Epithelial cell of prostate (primary cell): ENCODE measurements around the gene TMEM187.
"Not testable (repeated sequence)": the region's sequence is repeated elsewhere in the genome, so short reads cannot be mapped to it uniquely, and the experiment has no call there.

Experiments used
- DNase-seq: peaks from one replicate; pipeline ENCODE4 v3.0.0-alpha.2; 2011; ENCODE audit warnings: low read depth, low spot score
- H3K27ac ChIP-seq: fragments of 450-650 bp; 2 replicates; pipeline ENCODE4 v1.5.1; 2017; ENCODE audit warnings: mild to moderate bottlenecking

Gene TMEM187

GRCh38 chrX:153992180-153992579 lies 19.6 kb downstream of the TMEM187 start:
- no peak for DNase-seq

GRCh38 chrX:153993079-153993478 lies 20.5 kb downstream of the TMEM187 start:
- no peak for DNase-seq
- H3K27ac ChIP-seq: no peak overlapping the region

More at GRCh38 chrX:153992180-153992579, 19.6 kb downstream of the TMEM187 start:
- no peak overlapping the region for H3K27ac ChIP-seq

- no peak for DNase-seq
- H3K27ac ChIP-seq: no peak overlapping the region
Measured at GRCh38 chrX:153993978-153994377, 21.4 kb downstream of the TMEM187 start.

GRCh38 chrX:153994398-153994797 lies 21.8 kb downstream of the TMEM187 start:
- H3K27ac ChIP-seq, DNase-seq: not testable (repeated sequence)

- H3K27ac ChIP-seq: no peak overlapping the region
- no peak for DNase-seq
Measured at GRCh38 chrX:153995504-153995903, 22.9 kb downstream of the TMEM187 start.

GRCh38 chrX:153999359-154000037 lies 26.9 kb downstream of the TMEM187 start:
- no peak for DNase-seq

GRCh38 chrX:154000051-154000450 lies 27.5 kb downstream of the TMEM187 start:
- peak overlapping the region; percentile 9 for H3K27ac ChIP-seq
- no peak for DNase-seq

More at GRCh38 chrX:153999359-154000037, 26.9 kb downstream of the TMEM187 start:
- H3K27ac ChIP-seq: peak overlapping the region; percentile 9

- no peak overlapping the region for H3K27ac ChIP-seq
- no peak for DNase-seq
Measured at GRCh38 chrX:154002215-154002719, 29.7 kb downstream of the TMEM187 start.

GRCh38 chrX:154004315-154004714 lies 31.8 kb downstream of the TMEM187 start:
- no peak overlapping the region for H3K27ac ChIP-seq
- DNase-seq: no peak

- no peak for DNase-seq
- H3K27ac ChIP-seq: no peak overlapping the region
Measured at GRCh38 chrX:154006947-154007346, 34.4 kb downstream of the TMEM187 start.

- no peak for DNase-seq
- H3K27ac ChIP-seq: no peak overlapping the region
Measured at GRCh38 chrX:154008521-154008920, 36.0 kb downstream of the TMEM187 start.

- DNase-seq: no peak
- H3K27ac ChIP-seq: no peak overlapping the region
Measured at GRCh38 chrX:154010330-154011087, 38.0 kb downstream of the TMEM187 start.

- no peak overlapping the region for H3K27ac ChIP-seq
Measured at GRCh38 chrX:154011376-154012335, 39.1 kb downstream of the TMEM187 start.

GRCh38 chrX:154012336-154012991 lies 39.9 kb downstream of the TMEM187 start:
- no peak for DNase-seq
- H3K27ac ChIP-seq: no peak overlapping the region

More at GRCh38 chrX:154011376-154012335, 39.1 kb downstream of the TMEM187 start:
- DNase-seq: no peak

GRCh38 chrX:154013001-154013421 lies 40.5 kb downstream of the TMEM187 start:
- no peak for DNase-seq
- H3K27ac ChIP-seq: no peak overlapping the region

- H3K27ac ChIP-seq: no peak overlapping the region
- no peak for DNase-seq
Measured at GRCh38 chrX:154013614-154014360, 41.2 kb downstream of the TMEM187 start.

- no peak for DNase-seq
- no peak overlapping the region for H3K27ac ChIP-seq
Measured at GRCh38 chrX:154014429-154015380, 42.2 kb downstream of the TMEM187 start.
